Calu3 (cell line): ENCODE data around the gene TNFRSF19. TPM values are rescaled to one million over a fixed set of nuclear protein-coding genes. Genes with fewer than 3 reads are reported as not detected.
A peak's percentile ranks its signal among the peaks of the same experiment; 100 is the strongest.

Experiments
- BruUV-seq: library from RNA; stranded (reverse); fragments of 400-500 nt; replicated peaks from 2 replicates; lab custom pipeline; 2021; lab: Mats Ljungman, UMichigan
- CTCF ChIA-PET: fragments of 300-600 bp; sonication (Branson Sonifier 250); formaldehyde crosslinking; loops from one replicate; lab custom pipeline; 2022; ENCODE audit warnings: antibody characterized with exemption; lab: Charles Lee
- DNase-seq: peaks from one replicate; pipeline ENCODE4 v3.0.0; 2022
- H3K27ac Mint-ChIP-seq: one replicate; pipeline ENCODE4 v1.8.0; 2022; ENCODE audit warnings: mixed read lengths; ENCODE audit not compliant: unreplicated experiment
- H3K27me3 Mint-ChIP-seq: one replicate; pipeline ENCODE4 v1.8.0; 2022; ENCODE audit warnings: mixed read lengths; ENCODE audit not compliant: unreplicated experiment
- H3K36me3 Mint-ChIP-seq: one replicate; pipeline ENCODE4 v1.8.0; 2022; ENCODE audit warnings: mild to moderate bottlenecking, moderate library complexity, mixed read lengths; ENCODE audit not compliant: insufficient read depth, unreplicated experiment
- H3K4me1 Mint-ChIP-seq: one replicate; pipeline ENCODE4 v1.8.0; 2022; ENCODE audit warnings: mild to moderate bottlenecking, low read depth, mixed read lengths; ENCODE audit not compliant: unreplicated experiment
- H3K4me3 Mint-ChIP-seq: one replicate; pipeline ENCODE4 v1.8.0; 2022; ENCODE audit warnings: mild to moderate bottlenecking, low read depth, moderate library complexity, mixed read lengths; ENCODE audit not compliant: unreplicated experiment
- H3K9me3 Mint-ChIP-seq: one replicate; pipeline ENCODE4 v1.8.0; 2022; ENCODE audit warnings: low read depth, mixed read lengths; ENCODE audit not compliant: unreplicated experiment
- intact Hi-C: fragments of 100-400 bp; cut with micrococcal nuclease; formaldehyde crosslinking; loops from one replicate; pipeline ENCODE4 v1.10.0; 2022; ENCODE audit not compliant: unreplicated experiment
- total RNA-seq: library from RNA; stranded (reverse); gene quantifications from 2 replicates; pipeline ENCODE4 v1.2.3, GENCODE V29; 2022
- TF ChIP-seq, protein P1 (sequence below): fragments of 200-600 bp; IDR thresholded peaks from one replicate; pipeline ENCODE4 v1.8.0; 2022; ENCODE audit warnings: antibody characterized with exemption; ENCODE audit not compliant: unreplicated experiment

Gene TNFRSF19
- total RNA-seq, 1 experiment from 2014 or later: 38.3 TPM

DNA sequence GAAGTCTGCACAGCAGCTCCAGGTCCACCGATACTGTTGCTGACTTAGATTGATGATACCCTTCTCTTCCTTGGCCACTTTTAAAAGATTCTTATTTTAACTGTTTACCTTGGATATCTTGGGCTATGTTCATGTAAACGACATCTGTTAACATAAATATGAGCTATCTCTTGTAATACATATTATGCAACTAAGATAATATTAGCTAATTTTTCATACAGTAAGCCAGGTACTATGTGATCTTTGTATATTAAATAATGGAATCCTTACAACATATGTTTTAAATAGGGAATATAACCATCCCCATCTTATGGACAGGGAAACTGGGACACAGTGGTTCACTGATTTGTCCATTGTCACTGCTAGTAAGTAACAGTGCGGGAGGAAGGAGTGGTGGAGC is 37.9 kb downstream of the TNFRSF19 start:
- H3K9me3 Mint-ChIP-seq: peaks cover 4% of the 10 kb centered on the region
- BruUV-seq: no TSS peak
- intact Hi-C loops: no loop called here
- no peaks in the 10 kb centered on the region for H3K27me3 Mint-ChIP-seq
- CTCF ChIA-PET: no interaction called here
- H3K4me1 Mint-ChIP-seq: peaks cover 41% of the 10 kb centered on the region
- no peak overlapping the region for H3K4me3 Mint-ChIP-seq
- H3K27ac Mint-ChIP-seq: no peak overlapping the region
- no peaks in the 10 kb centered on the region for H3K36me3 Mint-ChIP-seq
- TF ChIP-seq, protein P1, sequence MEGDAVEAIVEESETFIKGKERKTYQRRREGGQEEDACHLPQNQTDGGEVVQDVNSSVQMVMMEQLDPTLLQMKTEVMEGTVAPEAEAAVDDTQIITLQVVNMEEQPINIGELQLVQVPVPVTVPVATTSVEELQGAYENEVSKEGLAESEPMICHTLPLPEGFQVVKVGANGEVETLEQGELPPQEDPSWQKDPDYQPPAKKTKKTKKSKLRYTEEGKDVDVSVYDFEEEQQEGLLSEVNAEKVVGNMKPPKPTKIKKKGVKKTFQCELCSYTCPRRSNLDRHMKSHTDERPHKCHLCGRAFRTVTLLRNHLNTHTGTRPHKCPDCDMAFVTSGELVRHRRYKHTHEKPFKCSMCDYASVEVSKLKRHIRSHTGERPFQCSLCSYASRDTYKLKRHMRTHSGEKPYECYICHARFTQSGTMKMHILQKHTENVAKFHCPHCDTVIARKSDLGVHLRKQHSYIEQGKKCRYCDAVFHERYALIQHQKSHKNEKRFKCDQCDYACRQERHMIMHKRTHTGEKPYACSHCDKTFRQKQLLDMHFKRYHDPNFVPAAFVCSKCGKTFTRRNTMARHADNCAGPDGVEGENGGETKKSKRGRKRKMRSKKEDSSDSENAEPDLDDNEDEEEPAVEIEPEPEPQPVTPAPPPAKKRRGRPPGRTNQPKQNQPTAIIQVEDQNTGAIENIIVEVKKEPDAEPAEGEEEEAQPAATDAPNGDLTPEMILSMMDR: no peak
- DNase-seq: no peak

DNA sequence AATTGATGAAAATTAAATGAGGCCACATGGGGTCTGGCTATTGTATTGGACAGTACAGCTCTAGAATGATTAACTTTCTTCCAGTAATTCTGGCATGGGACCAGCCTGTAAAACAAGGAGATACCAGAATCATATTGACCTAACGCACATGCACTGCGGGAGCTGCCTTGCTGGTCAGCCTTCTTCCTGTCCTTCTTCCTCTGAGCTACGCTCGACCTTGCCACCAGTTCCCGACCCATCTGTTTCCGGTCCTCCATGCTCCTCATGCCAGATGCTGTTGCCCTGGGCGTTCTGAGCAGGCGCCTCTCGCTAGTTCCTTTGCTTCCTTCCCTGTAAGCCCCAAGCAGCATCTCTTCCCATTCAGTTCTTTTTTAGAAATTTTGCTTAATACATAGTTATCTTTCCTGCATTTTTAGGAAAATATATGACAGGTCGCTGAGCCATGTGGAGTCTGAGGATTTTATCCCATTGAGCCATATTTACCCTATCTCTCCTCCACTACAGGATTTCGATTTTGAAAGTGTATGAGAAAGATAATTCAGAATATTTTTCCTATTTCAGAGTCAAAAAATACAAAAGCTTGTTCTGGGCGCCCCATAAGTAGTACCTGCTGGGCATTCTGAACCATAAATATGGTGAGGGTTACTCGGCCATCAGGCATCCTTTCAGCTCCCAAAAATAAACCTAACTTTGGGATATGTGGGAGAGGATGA is 38.6 kb downstream of the TNFRSF19 start:
- intact Hi-C loops: no loop called here
- DNase-seq: peak; percentile 28
- H3K9me3 Mint-ChIP-seq: peaks cover 4% of the 10 kb centered on the region
- peak overlapping the region; percentile 66 for H3K4me3 Mint-ChIP-seq
- CTCF ChIA-PET: no interaction called here
- peak overlapping the region; percentile 86 for H3K27ac Mint-ChIP-seq
- no peaks in the 10 kb centered on the region for H3K36me3 Mint-ChIP-seq
- TF ChIP-seq, protein P1: no peak
- no peaks in the 10 kb centered on the region for H3K27me3 Mint-ChIP-seq
- no TSS peak for BruUV-seq
- H3K4me1 Mint-ChIP-seq: peaks cover 41% of the 10 kb centered on the region

DNA sequence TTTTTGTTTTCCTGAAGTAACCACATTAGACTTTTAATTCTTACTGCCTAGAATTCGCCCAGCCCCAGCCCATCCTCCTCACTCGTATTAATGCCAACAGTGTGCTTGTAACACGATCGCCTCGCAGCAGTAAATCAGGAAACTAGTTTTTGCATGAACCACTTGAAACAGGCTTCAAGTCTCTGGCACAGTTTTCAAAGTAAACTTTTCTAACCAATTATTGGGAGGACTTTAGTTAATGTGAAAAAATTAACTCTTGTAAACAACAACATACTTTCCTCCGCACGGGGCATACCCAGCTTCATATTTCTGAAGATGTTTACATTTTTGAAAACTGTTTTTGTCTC is 39.2 kb downstream of the TNFRSF19 start:
- intact Hi-C loops: no loop called here
- H3K9me3 Mint-ChIP-seq: peaks cover 1% of the 10 kb centered on the region
- peak overlapping the region; percentile 66 for H3K4me3 Mint-ChIP-seq
- TF ChIP-seq, protein P1: no peak
- DNase-seq: no peak
- peak overlapping the region; percentile 86 for H3K27ac Mint-ChIP-seq
- peaks cover 41% of the 10 kb centered on the region for H3K4me1 Mint-ChIP-seq
- no peaks in the 10 kb centered on the region for H3K36me3 Mint-ChIP-seq
- no peaks in the 10 kb centered on the region for H3K27me3 Mint-ChIP-seq
- CTCF ChIA-PET: no interaction called here
- no TSS peak for BruUV-seq

DNA sequence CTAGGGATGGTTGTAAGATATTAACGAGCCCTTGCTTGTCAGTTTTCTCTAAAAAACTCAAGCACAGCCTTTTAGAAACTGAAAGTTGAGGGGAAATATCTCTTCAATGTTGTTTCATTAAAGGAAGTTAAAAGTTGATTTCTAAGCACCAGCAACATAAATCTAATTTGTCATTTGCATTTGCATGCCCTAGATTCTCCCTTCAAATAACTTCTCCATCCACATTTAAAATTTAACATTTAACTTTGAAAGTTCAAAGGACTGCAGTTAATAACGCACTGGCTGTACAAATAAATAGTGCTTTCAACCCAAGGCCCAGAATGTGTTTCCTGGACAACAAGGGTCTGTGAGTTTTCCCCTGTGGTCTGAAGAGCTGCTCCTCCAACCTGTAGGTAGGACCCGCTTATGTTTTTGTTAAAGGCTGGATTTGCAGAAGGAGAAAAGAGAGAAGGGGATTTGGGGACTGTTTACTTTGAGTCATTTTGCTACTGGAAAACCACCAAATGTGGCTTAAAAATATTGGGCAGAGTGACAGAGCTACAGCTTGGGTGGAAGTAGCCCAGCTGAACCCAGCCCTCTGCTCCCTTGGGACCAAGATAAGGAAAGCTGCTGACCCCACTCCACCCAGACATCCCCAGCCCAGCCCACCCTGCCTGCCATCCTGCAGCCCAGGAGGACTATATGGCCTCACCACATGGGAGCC is 39.8 kb downstream of the TNFRSF19 start:
- CTCF ChIA-PET: no interaction called here
- no TSS peak for BruUV-seq
- intact Hi-C loops: no loop called here
- no peaks in the 10 kb centered on the region for H3K27me3 Mint-ChIP-seq
- DNase-seq: no peak
- no peaks in the 10 kb centered on the region for H3K36me3 Mint-ChIP-seq
- H3K4me1 Mint-ChIP-seq: peaks cover 41% of the 10 kb centered on the region
- TF ChIP-seq, protein P1: no peak
- H3K9me3 Mint-ChIP-seq: no peaks in the 10 kb centered on the region
- peak overlapping the region; percentile 86 for H3K27ac Mint-ChIP-seq
- peak overlapping the region; percentile 26 for H3K4me3 Mint-ChIP-seq
